HEK293 (cell line): ENCODE data around the gene C6orf118.
A peak's percentile ranks its signal among the peaks of the same experiment; 100 is the strongest.

Experiments
- EGR2 ChIP-seq: fragments of 450-650 bp; formaldehyde crosslinking; IDR thresholded peaks from 2 replicates; pipeline ENCODE4 v1.5.1; 2016; ENCODE audit warnings: low read depth, missing biosample characterization, missing genetic modification characterization
- GFI1B ChIP-seq: fragments of 450-650 bp; formaldehyde crosslinking; IDR thresholded peaks from 2 replicates; pipeline ENCODE4 v1.5.1; 2016; ENCODE audit warnings: missing biosample characterization, missing genetic modification characterization
- GLIS1 ChIP-seq: fragments of 450-650 bp; formaldehyde crosslinking; IDR thresholded peaks from 2 replicates; pipeline ENCODE4 v1.5.1; 2016; ENCODE audit warnings: missing biosample characterization, missing genetic modification characterization
- HOXA7 ChIP-seq: sonication (generic); formaldehyde crosslinking; IDR thresholded peaks from 2 replicates; pipeline ENCODE4 v1.8.1; 2022; ENCODE audit warnings: missing genetic modification reagents, borderline replicate concordance
- HOXC10 ChIP-seq: sonication (generic); formaldehyde crosslinking; IDR thresholded peaks from 2 replicates; pipeline ENCODE4 v1.8.1; 2023; ENCODE audit warnings: mild to moderate bottlenecking, missing genetic modification reagents
- KLF10 ChIP-seq: fragments of 450-650 bp; IDR thresholded peaks from 2 replicates; pipeline ENCODE4 v1.5.1; 2018; ENCODE audit warnings: missing biosample characterization, mild to moderate bottlenecking, missing genetic modification characterization
- PATZ1 ChIP-seq: fragments of 450-650 bp; formaldehyde crosslinking; IDR thresholded peaks from 2 replicates; pipeline ENCODE4 v1.5.1; 2016; ENCODE audit warnings: missing biosample characterization, missing genetic modification characterization
- REPIN1 ChIP-seq: fragments of 450-650 bp; formaldehyde crosslinking; IDR thresholded peaks from 2 replicates; pipeline ENCODE4 v1.5.1; 2017; ENCODE audit warnings: missing biosample characterization, missing genetic modification characterization, low read depth
- TRIM28 ChIP-seq: IDR thresholded peaks from 2 replicates; pipeline ENCODE4 v1.6.1; 2011; ENCODE audit warnings: low read length, control low read depth, borderline replicate concordance
- TSHZ1 ChIP-seq: fragments of 450-650 bp; formaldehyde crosslinking; IDR thresholded peaks from 2 replicates; pipeline ENCODE4 v1.5.1; 2016; ENCODE audit warnings: missing biosample characterization, missing genetic modification characterization, borderline replicate concordance
- WT1 ChIP-seq: fragments of 450-650 bp; formaldehyde crosslinking; IDR thresholded peaks from 2 replicates; pipeline ENCODE4 v1.5.1; 2016; ENCODE audit warnings: missing biosample characterization, missing genetic modification characterization
- YY1 ChIP-seq: fragments of 450-650 bp; formaldehyde crosslinking; IDR thresholded peaks from 2 replicates; pipeline ENCODE4 v1.5.1; 2018; ENCODE audit warnings: missing biosample characterization, missing genetic modification characterization
- ZBTB1 ChIP-seq: fragments of 450-650 bp; formaldehyde crosslinking; IDR thresholded peaks from 2 replicates; pipeline ENCODE4 v1.5.1; 2016; ENCODE audit warnings: missing biosample characterization, missing genetic modification characterization
- ZEB2 ChIP-seq: fragments of 450-650 bp; formaldehyde crosslinking; IDR thresholded peaks from 2 replicates; pipeline ENCODE4 v1.5.1; 2016; ENCODE audit warnings: missing biosample characterization, missing genetic modification characterization
- ZFHX2 ChIP-seq: fragments of 450-650 bp; formaldehyde crosslinking; conservative IDR thresholded peaks from 2 replicates; pipeline ENCODE4 v1.5.1; 2016; ENCODE audit warnings: missing biosample characterization, missing genetic modification characterization
- ZNF10 ChIP-seq: fragments of 450-650 bp; formaldehyde crosslinking; IDR thresholded peaks from 2 replicates; pipeline ENCODE4 v1.5.1; 2017; ENCODE audit warnings: missing biosample characterization, missing genetic modification characterization
- ZNF121 ChIP-seq: fragments of 450-650 bp; formaldehyde crosslinking; IDR thresholded peaks from 2 replicates; pipeline ENCODE4 v1.5.1; 2016; ENCODE audit warnings: missing biosample characterization, missing genetic modification characterization
- ZNF18 ChIP-seq: fragments of 450-650 bp; formaldehyde crosslinking; IDR thresholded peaks from 2 replicates; pipeline ENCODE4 v1.5.1; 2016; ENCODE audit warnings: missing biosample characterization, missing genetic modification characterization
- ZNF2 ChIP-seq: fragments of 450-650 bp; formaldehyde crosslinking; IDR thresholded peaks from 2 replicates; pipeline ENCODE4 v1.5.1; 2016; ENCODE audit warnings: missing biosample characterization, missing genetic modification characterization
- ZNF335 ChIP-seq: fragments of 450-650 bp; formaldehyde crosslinking; conservative IDR thresholded peaks from 2 replicates; pipeline ENCODE4 v1.5.1; 2016; ENCODE audit warnings: missing biosample characterization, missing genetic modification characterization
- ZNF366 ChIP-seq: fragments of 450-650 bp; formaldehyde crosslinking; conservative IDR thresholded peaks from 2 replicates; pipeline ENCODE4 v1.5.1; 2016; ENCODE audit warnings: missing biosample characterization, missing genetic modification characterization
- ZNF433 ChIP-seq: fragments of 450-650 bp; formaldehyde crosslinking; IDR thresholded peaks from 2 replicates; pipeline ENCODE4 v1.5.1; 2016; ENCODE audit warnings: missing biosample characterization, missing genetic modification characterization, low read depth
- ZNF521 ChIP-seq: fragments of 450-650 bp; formaldehyde crosslinking; IDR thresholded peaks from 2 replicates; pipeline ENCODE4 v1.5.1; 2017; ENCODE audit warnings: missing biosample characterization, mild to moderate bottlenecking, missing genetic modification characterization
- ZNF530 ChIP-seq: fragments of 450-650 bp; formaldehyde crosslinking; IDR thresholded peaks from 2 replicates; pipeline ENCODE4 v1.5.1; 2016; ENCODE audit warnings: low read depth, missing biosample characterization, missing genetic modification characterization
- ZNF548 ChIP-seq: fragments of 450-650 bp; formaldehyde crosslinking; IDR thresholded peaks from 2 replicates; pipeline ENCODE4 v1.5.1; 2016; ENCODE audit warnings: missing biosample characterization, missing genetic modification characterization
- ZNF610 ChIP-seq: fragments of 450-650 bp; formaldehyde crosslinking; IDR thresholded peaks from 2 replicates; pipeline ENCODE4 v1.5.1; 2016; ENCODE audit warnings: missing biosample characterization, missing genetic modification characterization, borderline replicate concordance
- ZNF654 ChIP-seq: fragments of 450-650 bp; formaldehyde crosslinking; IDR thresholded peaks from 2 replicates; pipeline ENCODE4 v1.5.1; 2016; ENCODE audit warnings: low read depth, missing biosample characterization, missing genetic modification characterization
- ZSCAN23 ChIP-seq: fragments of 450-650 bp; formaldehyde crosslinking; IDR thresholded peaks from 2 replicates; pipeline ENCODE4 v1.5.1; 2016; ENCODE audit warnings: missing biosample characterization, missing genetic modification characterization
- ZXDB ChIP-seq: fragments of 450-650 bp; formaldehyde crosslinking; IDR thresholded peaks from 2 replicates; pipeline ENCODE4 v1.5.1; 2016; ENCODE audit warnings: missing biosample characterization, missing genetic modification characterization
- TF ChIP-seq, protein P1 (sequence below): fragments of 450-650 bp; formaldehyde crosslinking; IDR thresholded peaks from 2 replicates; pipeline ENCODE4 v1.5.1; 2017; ENCODE audit warnings: missing biosample characterization, missing genetic modification characterization

Gene C6orf118

GRCh38 chr6:165308926-165309731 lies at the start of gene C6orf118 (continued):
- TF ChIP-seq, protein P1, sequence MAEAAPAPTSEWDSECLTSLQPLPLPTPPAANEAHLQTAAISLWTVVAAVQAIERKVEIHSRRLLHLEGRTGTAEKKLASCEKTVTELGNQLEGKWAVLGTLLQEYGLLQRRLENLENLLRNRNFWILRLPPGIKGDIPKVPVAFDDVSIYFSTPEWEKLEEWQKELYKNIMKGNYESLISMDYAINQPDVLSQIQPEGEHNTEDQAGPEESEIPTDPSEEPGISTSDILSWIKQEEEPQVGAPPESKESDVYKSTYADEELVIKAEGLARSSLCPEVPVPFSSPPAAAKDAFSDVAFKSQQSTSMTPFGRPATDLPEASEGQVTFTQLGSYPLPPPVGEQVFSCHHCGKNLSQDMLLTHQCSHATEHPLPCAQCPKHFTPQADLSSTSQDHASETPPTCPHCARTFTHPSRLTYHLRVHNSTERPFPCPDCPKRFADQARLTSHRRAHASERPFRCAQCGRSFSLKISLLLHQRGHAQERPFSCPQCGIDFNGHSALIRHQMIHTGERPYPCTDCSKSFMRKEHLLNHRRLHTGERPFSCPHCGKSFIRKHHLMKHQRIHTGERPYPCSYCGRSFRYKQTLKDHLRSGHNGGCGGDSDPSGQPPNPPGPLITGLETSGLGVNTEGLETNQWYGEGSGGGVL (tag by site-specific recombination): peak; percentile 59
- TF ChIP-seq ZNF366 (peak; percentile 47; the same call in 1 of the 2 replicates), ZNF521 (tag by site-specific recombination) (no peak), GLIS1 (tag by site-specific recombination) (peak; percentile 65), ZBTB1 (tag by site-specific recombination) (no peak), ZNF18 (tag by site-specific recombination) (no peak), KLF10 (tag by site-specific recombination) (no peak), REPIN1 (tag by site-specific recombination) (no peak), ZNF2 (tag by site-specific recombination) (0 out of 2 replicates have a peak, but pooled peaks have one; percentile 16), PATZ1 (tag by site-specific recombination) (peak; percentile 54), WT1 (no peak), ZFHX2 (tag by site-specific recombination) (peak; percentile 91), ZEB2 (0 out of 2 replicates have a peak, but pooled peaks have one; percentile 40), TRIM28 (peak; percentile 85; the same call in 1 of the 2 replicates), YY1 (no peak), HOXC10 (CRISPR knock-in tag) (no peak), ZNF121 (tag by site-specific recombination) (no peak), ZNF530 (tag by site-specific recombination) (no peak), HOXA7 (CRISPR knock-in tag) (no peak), ZNF548 (tag by site-specific recombination) (no peak), TSHZ1 (tag by site-specific recombination) (no peak), ZNF10 (peak; percentile 95), ZSCAN23 (no peak), ZNF610 (tag by site-specific recombination) (peak; percentile 48; the same call in 1 of the 2 replicates), ZNF335 (peak; percentile 68; the same call in 1 of the 2 replicates), GFI1B (tag by site-specific recombination) (no peak), EGR2 (tag by site-specific recombination) (peak; percentile 93), ZNF433 (tag by site-specific recombination) (no peak), ZXDB (tag by site-specific recombination) (0 out of 2 replicates have a peak, but pooled peaks have one; percentile 13), ZNF654 (tag by site-specific recombination) (no peak)
